WERI-Rb-1 (cell line): ENCODE measurements around the gene SIAH3.

Experiments
- DNase-seq: peaks from one replicate; pipeline ENCODE4 v3.0.0-alpha.2; 2020
- H3K27ac ChIP-seq: fragments of 250-450 bp; sonication (Bioruptor Pico); 2 replicates; pipeline ENCODE4 v1.5.1; 2020; ENCODE audit warnings: mild to moderate bottlenecking, moderate library complexity
- H3K27me3 ChIP-seq: fragments of 250-450 bp; sonication (Bioruptor Pico); 2 replicates; pipeline ENCODE4 v1.5.1; 2021; ENCODE audit warnings: mild to moderate bottlenecking, low read depth, moderate library complexity; ENCODE audit not compliant: insufficient read depth, severe bottlenecking
- H3K36me3 ChIP-seq: fragments of 250-450 bp; sonication (Bioruptor Pico); 2 replicates; pipeline ENCODE4 v1.5.1; 2020; ENCODE audit warnings: mild to moderate bottlenecking, moderate library complexity
- H3K4me3 ChIP-seq: 2 replicates; pipeline ENCODE4 v1.5.1; 2011; ENCODE audit warnings: low read depth, mild to moderate bottlenecking, control low read depth, low read length
- H3K9me3 ChIP-seq: fragments of 250-450 bp; sonication (Bioruptor Pico); 2 replicates; pipeline ENCODE4 v1.5.1; 2021; ENCODE audit warnings: mild to moderate bottlenecking, moderate library complexity; ENCODE audit not compliant: severe bottlenecking
- TF ChIP-seq, protein P1 (sequence below): IDR thresholded peaks from 2 replicates; pipeline ENCODE4 v1.5.1; 2011; ENCODE audit warnings: low read depth, mild to moderate bottlenecking, control low read depth, inconsistent platforms, low read length

The SIAH3 gene

GRCh38 chr13:45852494-45852893, 941 bp upstream of the SIAH3 start:
- H3K4me3 ChIP-seq, result no peak overlapping the region
- peaks cover 5% of the 10 kb centered on the region for H3K9me3 ChIP-seq
- no peak for DNase-seq
- no peak overlapping the region for H3K27ac ChIP-seq
- no peaks in the 10 kb centered on the region for H3K36me3 ChIP-seq
- no peaks in the 10 kb centered on the region for H3K27me3 ChIP-seq
- TF ChIP-seq, protein P1, sequence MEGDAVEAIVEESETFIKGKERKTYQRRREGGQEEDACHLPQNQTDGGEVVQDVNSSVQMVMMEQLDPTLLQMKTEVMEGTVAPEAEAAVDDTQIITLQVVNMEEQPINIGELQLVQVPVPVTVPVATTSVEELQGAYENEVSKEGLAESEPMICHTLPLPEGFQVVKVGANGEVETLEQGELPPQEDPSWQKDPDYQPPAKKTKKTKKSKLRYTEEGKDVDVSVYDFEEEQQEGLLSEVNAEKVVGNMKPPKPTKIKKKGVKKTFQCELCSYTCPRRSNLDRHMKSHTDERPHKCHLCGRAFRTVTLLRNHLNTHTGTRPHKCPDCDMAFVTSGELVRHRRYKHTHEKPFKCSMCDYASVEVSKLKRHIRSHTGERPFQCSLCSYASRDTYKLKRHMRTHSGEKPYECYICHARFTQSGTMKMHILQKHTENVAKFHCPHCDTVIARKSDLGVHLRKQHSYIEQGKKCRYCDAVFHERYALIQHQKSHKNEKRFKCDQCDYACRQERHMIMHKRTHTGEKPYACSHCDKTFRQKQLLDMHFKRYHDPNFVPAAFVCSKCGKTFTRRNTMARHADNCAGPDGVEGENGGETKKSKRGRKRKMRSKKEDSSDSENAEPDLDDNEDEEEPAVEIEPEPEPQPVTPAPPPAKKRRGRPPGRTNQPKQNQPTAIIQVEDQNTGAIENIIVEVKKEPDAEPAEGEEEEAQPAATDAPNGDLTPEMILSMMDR, result no peak

DNA sequence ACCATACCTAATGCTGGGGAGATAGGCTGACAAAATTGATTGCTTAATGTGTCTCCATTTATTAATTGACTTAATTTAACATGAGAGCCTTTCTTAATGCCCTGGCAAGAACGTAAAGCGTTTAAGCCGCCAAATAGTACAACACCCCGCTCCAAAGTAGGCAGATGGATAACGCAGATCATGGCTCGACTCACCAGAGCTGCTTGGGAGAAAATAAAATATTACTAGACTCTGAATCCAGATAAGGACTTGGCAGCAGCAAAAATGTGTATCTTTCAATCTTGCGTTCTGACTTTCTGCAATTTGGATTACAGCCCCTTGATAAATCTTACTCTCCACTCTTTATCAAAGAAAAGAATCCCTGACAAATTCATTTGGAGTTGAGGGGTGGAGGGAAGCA, 403 bp upstream of the SIAH3 start:
- Histone ChIP-seq H3K36me3 (no peaks in the 10 kb centered on the region), H3K27me3 (no peaks in the 10 kb centered on the region), H3K27ac (no peak overlapping the region), H3K4me3 (peak overlapping the region; percentile 63), H3K9me3 (peaks cover 5% of the 10 kb centered on the region)
- TF ChIP-seq, protein P1, result no peak
- DNase-seq, result peak; percentile 17

DNA sequence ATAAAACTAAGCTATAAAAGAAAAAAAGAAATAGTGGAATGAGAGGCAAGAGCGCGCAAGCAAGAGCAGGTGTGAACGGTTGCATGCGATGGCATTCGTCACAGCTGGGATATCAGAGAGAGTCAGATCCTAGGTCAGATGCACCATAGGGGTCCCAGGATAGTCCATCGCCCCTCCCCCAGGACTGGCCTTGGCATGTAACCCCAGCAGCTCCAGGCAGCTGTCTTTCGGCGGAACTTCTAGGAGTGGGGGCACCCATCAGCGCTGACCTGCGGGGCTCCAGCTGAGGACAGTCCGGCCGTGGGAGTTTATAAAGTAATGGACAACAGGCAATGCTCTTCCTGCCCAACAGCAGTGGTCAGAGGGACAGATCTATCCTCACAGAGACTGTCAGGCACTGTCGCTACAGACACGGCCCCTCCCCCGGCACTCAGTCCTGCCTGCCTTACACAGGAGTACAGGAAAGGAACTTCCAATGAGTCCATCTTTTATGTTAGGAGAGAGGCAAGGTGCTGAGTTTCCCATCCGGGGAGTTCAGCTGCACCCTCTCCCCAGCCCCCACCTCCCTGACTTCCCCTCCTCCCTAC, 1.4 kb downstream of the SIAH3 start:
- Histone ChIP-seq H3K27me3 (no peaks in the 10 kb centered on the region), H3K9me3 (peaks cover 5% of the 10 kb centered on the region), H3K36me3 (no peaks in the 10 kb centered on the region), H3K4me3 (peak overlapping the region; percentile 63), H3K27ac (no peak overlapping the region)
- DNase-seq, result peak; percentile 18
- TF ChIP-seq, protein P1, result no peak

DNA sequence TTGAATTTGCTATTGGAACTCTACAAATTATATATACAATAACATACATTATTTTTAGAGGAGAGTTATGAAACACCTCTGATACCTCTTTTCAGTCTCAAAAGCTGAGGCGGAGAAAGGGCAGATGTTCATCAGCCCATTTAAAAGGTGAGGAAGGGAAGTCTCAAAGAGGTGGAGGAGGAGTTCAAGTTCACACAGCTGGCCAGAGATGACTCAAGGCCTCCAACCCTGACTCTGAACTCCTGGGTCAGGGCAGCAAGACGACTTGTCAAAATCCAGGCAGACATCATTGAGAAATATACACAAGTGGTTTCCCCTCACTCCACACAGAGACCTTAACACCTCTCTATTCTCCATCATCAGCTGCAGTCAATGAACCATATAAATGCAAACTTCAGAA, 2.1 kb downstream of the SIAH3 start:
- no peak for DNase-seq
- no peak overlapping the region for H3K27ac ChIP-seq
- no peaks in the 10 kb centered on the region for H3K27me3 ChIP-seq
- H3K4me3 ChIP-seq, result no peak overlapping the region
- TF ChIP-seq, protein P1, result no peak
- peaks cover 5% of the 10 kb centered on the region for H3K9me3 ChIP-seq
- H3K36me3 ChIP-seq, result no peaks in the 10 kb centered on the region

- TF ChIP-seq, protein P1, result no peak
- H3K36me3 ChIP-seq, result no peaks in the 10 kb centered on the region
- H3K4me3 ChIP-seq, result no peak overlapping the region
- no peak for DNase-seq
- H3K9me3 ChIP-seq, result no peaks in the 10 kb centered on the region
- no peaks in the 10 kb centered on the region for H3K27me3 ChIP-seq
- H3K27ac ChIP-seq, result no peak overlapping the region
Measured at GRCh38 chr13:45847554-45848224, 3.9 kb downstream of the SIAH3 start.

GRCh38 chr13:45846681-45847080, 4.9 kb downstream of the SIAH3 start:
- no peaks in the 10 kb centered on the region for H3K36me3 ChIP-seq
- no peak overlapping the region for H3K4me3 ChIP-seq
- no peak overlapping the region for H3K27ac ChIP-seq
- no peak for DNase-seq
- no peaks in the 10 kb centered on the region for H3K27me3 ChIP-seq
- H3K9me3 ChIP-seq, result no peaks in the 10 kb centered on the region
- TF ChIP-seq, protein P1, result no peak
